Kidney (tissue), 14 donors: Measurements from ENCODE around the gene CFAP74. TPM values are rescaled to one million over a fixed set of nuclear protein-coding genes. Genes with fewer than 3 reads are reported as not detected.

Experiments used
- DNase-seq, 5 donors: peaks; one replicate each; pipeline ENCODE4 v3.0.0-alpha.2; 2013 to 2020
- FAIRE-seq: peaks from 2 replicates; lab custom pipeline; 2012; peaks lifted over from hg19 to GRCh38; lab: Jason Lieb, UNC
- H3K27ac ChIP-seq, 2 donors: one replicate each; pipeline ENCODE4 v1.7.0; 2013; ENCODE audit warnings: low read depth in 2 of 2, low read length in 2 of 2, inconsistent platforms in 1 of 2
- H3K27me3 ChIP-seq: one replicate; pipeline ENCODE4 v1.7.1; 2013; ENCODE audit warnings: low read length, inconsistent platforms; ENCODE audit not compliant: control insufficient read depth, insufficient read depth
- H3K36me3 ChIP-seq, 3 donors: one replicate each; pipeline versions ENCODE4 v1.7.0 to v1.7.1; 2013; ENCODE audit warnings: low read length in 3 of 3, control low read depth in 1 of 3, inconsistent platforms in 1 of 3; ENCODE audit not compliant: insufficient read depth in 3 of 3, control insufficient read depth in 2 of 3
- H3K4me1 ChIP-seq, 3 donors: one replicate each; pipeline versions ENCODE4 v1.7.0 to v1.7.1; 2013; ENCODE audit warnings: low read length in 3 of 3, inconsistent platforms in 1 of 3, low read depth in 1 of 3; ENCODE audit not compliant: control insufficient read depth in 2 of 3, insufficient read depth in 2 of 3
- H3K4me3 ChIP-seq, 3 donors: one replicate each; pipeline versions ENCODE4 v1.7.0 to v1.8.1; 2013; ENCODE audit warnings: low read length in 3 of 3, control low read depth in 1 of 3, inconsistent platforms in 1 of 3
- H3K9ac ChIP-seq, 3 donors: one replicate each; pipeline versions ENCODE4 v1.7.0 to v1.7.1; 2013; ENCODE audit warnings: low read length in 3 of 3, control low read depth in 1 of 3, inconsistent platforms in 1 of 3
- H3K9me3 ChIP-seq, 3 donors: one replicate each; pipeline versions ENCODE4 v1.7.0 to v1.7.1; 2013; ENCODE audit warnings: low read length in 3 of 3, control low read depth in 1 of 3, inconsistent platforms in 1 of 3; ENCODE audit not compliant: control insufficient read depth in 2 of 3, insufficient read depth in 1 of 3
- intact Hi-C: fragments of 100-400 bp; cut with DNase I; formaldehyde crosslinking; loops from one replicate; pipeline ENCODE4 v1.11.1; 2022
- polyA plus RNA-seq: library from polyadenylated mRNA; stranded (reverse); fragments of 350-450 nt; fragmentation: Illumina TruSeq; extraction: RNeasy Lipid Tissue Mini Kit (QIAGEN cat#74804); gene quantifications from one replicate; pipeline ENCODE4 v1.2.3, GENCODE V29; 2014; ENCODE audit warnings: low read depth, low replicate concordance; ENCODE audit not compliant: insufficient read depth
- total RNA-seq: library from RNA; stranded (reverse); fragmentation: NEBNext Ultra II Directional; extraction: Animal tissue kit (Norgen Biotek cat#: 25700); gene quantifications from one replicate; pipeline ENCODE4 v1.2.1, GENCODE V29; 2021
- TF ChIP-seq, protein P1 (sequence below): IDR thresholded peaks from 3 replicates; pipeline ENCODE4 v1.5.1; 2012; ENCODE audit warnings: mild to moderate bottlenecking, moderate library complexity, borderline replicate concordance; ENCODE audit not compliant: insufficient read depth; ENCODE audit errors: extremely low read depth
- donor health status: control.
- donor health status: control.
- donor health status: control.
- donor health status: control.
- donor health status: control.
- donor health status: DM: yes; HTN: yes; CAD: no.
- donor health status: Normal renal cell carcinoma (clear cell type).

Gene CFAP74
- total and polyA plus RNA-seq, 2 donors from 2014 or later = not detected

GRCh38 chr1:1940123-1940425, 63.5 kb downstream of the CFAP74 start:
- FAIRE-seq (no peak), DNase-seq (no peak)
- intact Hi-C loops = no loop called here
- Histone ChIP-seq H3K9me3 (no peaks in the 10 kb centered on the region), H3K9ac (no peak overlapping the region), H3K27ac (no peak overlapping the region), H3K4me3 (no peak overlapping the region), H3K36me3 (no peaks in the 10 kb centered on the region), H3K4me1 (peaks cover 0 to 7% (median 7%) of the 10 kb centered on the region in 3 donors), H3K27me3 (no peaks in the 10 kb centered on the region)
- TF ChIP-seq, protein P1, sequence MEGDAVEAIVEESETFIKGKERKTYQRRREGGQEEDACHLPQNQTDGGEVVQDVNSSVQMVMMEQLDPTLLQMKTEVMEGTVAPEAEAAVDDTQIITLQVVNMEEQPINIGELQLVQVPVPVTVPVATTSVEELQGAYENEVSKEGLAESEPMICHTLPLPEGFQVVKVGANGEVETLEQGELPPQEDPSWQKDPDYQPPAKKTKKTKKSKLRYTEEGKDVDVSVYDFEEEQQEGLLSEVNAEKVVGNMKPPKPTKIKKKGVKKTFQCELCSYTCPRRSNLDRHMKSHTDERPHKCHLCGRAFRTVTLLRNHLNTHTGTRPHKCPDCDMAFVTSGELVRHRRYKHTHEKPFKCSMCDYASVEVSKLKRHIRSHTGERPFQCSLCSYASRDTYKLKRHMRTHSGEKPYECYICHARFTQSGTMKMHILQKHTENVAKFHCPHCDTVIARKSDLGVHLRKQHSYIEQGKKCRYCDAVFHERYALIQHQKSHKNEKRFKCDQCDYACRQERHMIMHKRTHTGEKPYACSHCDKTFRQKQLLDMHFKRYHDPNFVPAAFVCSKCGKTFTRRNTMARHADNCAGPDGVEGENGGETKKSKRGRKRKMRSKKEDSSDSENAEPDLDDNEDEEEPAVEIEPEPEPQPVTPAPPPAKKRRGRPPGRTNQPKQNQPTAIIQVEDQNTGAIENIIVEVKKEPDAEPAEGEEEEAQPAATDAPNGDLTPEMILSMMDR = no peak

DNA sequence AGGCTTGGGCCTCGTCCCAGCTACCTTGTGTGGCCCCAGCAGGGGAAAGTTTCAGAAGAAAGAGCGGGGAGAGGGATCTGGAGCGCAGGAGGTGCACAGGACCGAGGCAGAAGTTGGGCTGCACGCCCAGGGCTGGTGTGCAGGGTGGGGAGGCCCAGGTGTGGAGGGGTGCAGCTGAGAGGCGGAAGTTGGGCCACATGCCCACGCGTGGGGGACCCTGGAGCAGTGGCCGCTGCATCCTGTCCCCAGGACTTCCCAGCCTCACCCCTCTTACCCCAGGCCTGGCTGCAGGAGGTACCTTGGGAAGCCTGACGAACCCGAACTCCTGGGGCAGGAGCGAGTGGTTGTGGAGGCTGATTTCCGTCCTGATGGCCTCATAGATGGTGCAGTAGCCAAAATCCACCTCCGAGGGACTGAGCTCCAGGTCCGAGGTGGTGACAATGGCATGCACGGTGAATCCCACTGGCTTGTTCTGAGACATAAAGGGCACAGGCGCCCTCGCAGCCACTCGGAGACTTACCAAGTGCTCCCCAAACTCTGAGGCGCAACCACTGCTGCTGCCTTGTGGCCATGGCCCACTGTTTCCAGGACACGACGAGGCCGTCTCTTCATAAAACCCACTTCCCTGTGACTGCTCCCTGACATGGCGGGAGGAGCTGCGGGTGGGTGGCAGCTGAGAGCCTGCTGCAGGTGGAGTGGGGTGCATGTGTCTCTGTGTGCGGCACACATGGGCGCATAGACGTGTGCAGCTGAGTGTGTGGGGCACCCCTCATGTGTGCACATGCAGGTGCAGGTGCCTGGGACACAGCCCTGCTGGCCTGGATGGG, 64.1 kb downstream of the CFAP74 start:
- Histone ChIP-seq H3K36me3 (no peaks in the 10 kb centered on the region), H3K27me3 (no peaks in the 10 kb centered on the region), H3K4me1 (peaks cover 0 to 7% (median 7%) of the 10 kb centered on the region in 3 donors), H3K9ac (no peak overlapping the region), H3K4me3 (no peak overlapping the region), H3K9me3 (no peaks in the 10 kb centered on the region), H3K27ac (no peak overlapping the region)
- TF ChIP-seq, protein P1 = no peak
- DNase-seq (peak in 2 of 5 donors; percentile 35 to 62), FAIRE-seq (no peak)
- intact Hi-C loops = no loop called here

- H3K9me3 ChIP-seq = no peaks in the 10 kb centered on the region
- H3K4me3 ChIP-seq = no peak overlapping the region
- DNase-seq = peak in 1 of 5 donors; percentile 52
- no peak overlapping the region for H3K9ac ChIP-seq
- FAIRE-seq = no peak
- no peaks in the 10 kb centered on the region for H3K36me3 ChIP-seq
- peaks cover 0 to 7% (median 2%) of the 10 kb centered on the region in 3 donors for H3K4me1 ChIP-seq
- intact Hi-C loops = no loop called here
- H3K27me3 ChIP-seq = no peaks in the 10 kb centered on the region
- TF ChIP-seq, protein P1 = no peak
- H3K27ac ChIP-seq = no peak overlapping the region
Observed at GRCh38 chr1:1938613-1939295, 64.8 kb downstream of the CFAP74 start.
